GM12878 (cell line): ENCODE measurements around the gene RPS6KA2. TPM values are rescaled to one million over a fixed set of nuclear protein-coding genes. Genes with fewer than 3 reads are reported as not detected.

Experiments used
- ATAC-seq: fragments of 200-7000 bp; cut with Tn5 transposase; 3 replicates; pipeline ENCODE4 v1.9.1; 2020; ENCODE audit warnings: mild to moderate bottlenecking, moderate library complexity
- BruUV-seq: library from RNA; stranded (reverse); fragments of 400-500 nt; replicated peaks from 2 replicates; lab custom pipeline; 2021; lab: Mats Ljungman, UMichigan
- CTCF ChIA-PET: fragments of 300-600 bp; sonication (Branson Sonifier 250); formaldehyde crosslinking; extraction: SDS; loops from one replicate; lab custom pipeline; 2021; ENCODE audit warnings: inconsistent platforms; lab: Yijun Ruan, JAX
- POLR2A ChIA-PET: fragments of 350-600 bp; formaldehyde crosslinking; extraction: SDS; loops from one replicate; lab custom pipeline; 2021; ENCODE audit warnings: inconsistent platforms; lab: Charles Lee
- RAD21 ChIA-PET: fragments of 300-600 bp; sonication (Branson Sonifier 250); formaldehyde crosslinking; loops from one replicate; lab custom pipeline; 2023; ENCODE audit warnings: antibody characterized with exemption; ENCODE audit not compliant: unreplicated experiment; lab: Charles Lee
- SMC1A ChIA-PET: fragments of 300-600 bp; sonication (Branson Sonifier 250); formaldehyde crosslinking; loops from one replicate; lab custom pipeline; 2023; ENCODE audit not compliant: unreplicated experiment, uncharacterized antibody; lab: Charles Lee
- DNase-seq: peaks from one replicate; pipeline ENCODE4 v3.0.0-alpha.2; 2011; ENCODE audit warnings: low read depth, low spot score
- FAIRE-seq: peaks from 3 replicates; lab custom pipeline; 2011; peaks lifted over from hg19 to GRCh38; lab: Jason Lieb, UNC
- H2AFZ ChIP-seq: 2 replicates; pipeline ENCODE4 v1.6.0; 2011; ENCODE audit warnings: low read depth, low read length, control low read depth; ENCODE audit not compliant: control insufficient read depth
- H3K27ac ChIP-seq: 2 replicates; pipeline ENCODE4 v1.5.1; 2011; ENCODE audit warnings: control low read depth; ENCODE audit not compliant: control insufficient read depth, insufficient read depth
- H3K27me3 ChIP-seq, 2 experiments: replicated peaks in 1 of 2; 2 replicates each; pipeline versions ENCODE4 v1.6.0 to v1.6.1; 2011; ENCODE audit warnings: low read length in 1 of 2; ENCODE audit not compliant: control insufficient read depth in 2 of 2, insufficient read depth in 2 of 2
- H3K36me3 ChIP-seq, 2 experiments: 2 replicates each; pipeline ENCODE4 v1.5.1; 2011; ENCODE audit warnings: low read length in 1 of 2; ENCODE audit not compliant: control insufficient read depth in 2 of 2, insufficient read depth in 2 of 2
- H3K4me1 ChIP-seq: 2 replicates; pipeline ENCODE4 v1.6.1; 2011; ENCODE audit warnings: mild to moderate bottlenecking, low read length, moderate library complexity, mixed read lengths; ENCODE audit not compliant: control insufficient read depth, insufficient read depth
- H3K4me2 ChIP-seq: 2 replicates; pipeline ENCODE4 v1.6.0; 2011; ENCODE audit warnings: control low read depth; ENCODE audit not compliant: control insufficient read depth, insufficient read depth
- H3K4me3 ChIP-seq: fragments of 200-600 bp; sonication (generic); 2 replicates; pipeline ENCODE4 v1.5.1; 2016
- H3K79me2 ChIP-seq: 2 replicates; pipeline ENCODE4 v1.6.0; 2011; ENCODE audit warnings: low read length; ENCODE audit not compliant: control insufficient read depth, insufficient read depth
- H3K9ac ChIP-seq: 2 replicates; pipeline ENCODE4 v1.8.0; 2011; ENCODE audit warnings: low read length, control low read depth, mixed read lengths; ENCODE audit not compliant: control insufficient read depth, insufficient read depth
- H3K9me3 ChIP-seq: replicated peaks from 3 replicates; pipeline ENCODE4 v1.5.1; 2011; ENCODE audit warnings: mild to moderate bottlenecking, low read length; ENCODE audit not compliant: control insufficient read depth, insufficient read depth
- H4K20me1 ChIP-seq: 2 replicates; pipeline ENCODE4 v1.6.0; 2011; ENCODE audit not compliant: control insufficient read depth, insufficient read depth
- ATF2 ChIP-seq: IDR thresholded peaks from 2 replicates; pipeline ENCODE4 v1.6.1; 2012; ENCODE audit warnings: low read length, inconsistent platforms
- CEBPB ChIP-seq, 2 experiments: fragments of 150-350 bp in 1 of 2; IDR thresholded peaks; 2 replicates each; pipeline ENCODE4 v1.6.1; 2012 to 2014; ENCODE audit warnings: low read depth in 2 of 2, low read length in 2 of 2, borderline replicate concordance in 1 of 2, inconsistent platforms in 1 of 2
- E2F4 ChIP-seq: IDR thresholded peaks from 2 replicates; pipeline ENCODE4 v1.6.1; 2012; ENCODE audit warnings: low read depth, low read length, improper control_type of control experiment
- ETV6 ChIP-seq, 2 experiments: fragments of 450-650 bp in 1 of 2; IDR thresholded peaks in 1 of 2; conservative IDR thresholded peaks in 1 of 2; 2 replicates each; pipeline ENCODE4 v1.6.1; 2014; ENCODE audit warnings: antibody characterized with exemption in 1 of 2, borderline replicate concordance in 1 of 2, low read depth in 1 of 2, mild to moderate bottlenecking in 1 of 2, moderate library complexity in 1 of 2
- IRF3 ChIP-seq: fragments of 450-650 bp; IDR thresholded peaks from 2 replicates; pipeline ENCODE4 v1.6.1; 2014; ENCODE audit warnings: mild to moderate bottlenecking
- NR2F1 ChIP-seq: fragments of 450-650 bp; conservative IDR thresholded peaks from 2 replicates; pipeline ENCODE4 v1.6.1; 2017; ENCODE audit warnings: mild to moderate bottlenecking
- PAX8 ChIP-seq: fragments of 450-650 bp; IDR thresholded peaks from 2 replicates; pipeline ENCODE4 v1.6.1; 2017; ENCODE audit warnings: mild to moderate bottlenecking, moderate library complexity
- PBX3 ChIP-seq: IDR thresholded peaks from 2 replicates; pipeline ENCODE4 v1.6.1; 2011; ENCODE audit warnings: mild to moderate bottlenecking, low read depth, low read length, moderate library complexity; ENCODE audit not compliant: insufficient replicate concordance
- RAD51 ChIP-seq: fragments of 450-650 bp; IDR thresholded peaks from 2 replicates; pipeline ENCODE4 v1.6.1; 2016; ENCODE audit warnings: moderate library complexity, mild to moderate bottlenecking, inconsistent platforms
- RBBP5 ChIP-seq: fragments of 200-600 bp; sonication (generic); conservative IDR thresholded peaks from 2 replicates; pipeline ENCODE4 v1.6.1; 2016
- SREBF1 ChIP-seq: IDR thresholded peaks from 2 replicates; pipeline ENCODE4 v1.6.1; 2012; ENCODE audit warnings: mild to moderate bottlenecking, low read length
- TAF1 ChIP-seq: IDR thresholded peaks from 2 replicates; pipeline ENCODE4 v1.6.1; 2011; ENCODE audit warnings: mild to moderate bottlenecking, low read depth, low read length, borderline replicate concordance
- TARDBP ChIP-seq: IDR thresholded peaks from 2 replicates; pipeline ENCODE4 v1.6.1; 2016; ENCODE audit warnings: borderline replicate concordance
- WGBS: methylation state at CpG from one replicate; pipeline ENCODE4 v1.1.6; 2016; ENCODE audit warnings: low lambda C conversion rate; ENCODE audit not compliant: insufficient replicate concordance, insufficient coverage; ENCODE audit errors: missing lambda C conversion rate; 5-methylcytosine and 5-hydroxymethylcytosine counted together
- in situ Hi-C: fragments of 300-500 bp; cut with MboI; formaldehyde crosslinking; loops from 9 replicates; pipeline ENCODE4 v1.14.3; 2018; ENCODE audit warnings: mixed read lengths
- intact Hi-C: fragments of 100-400 bp; cut with micrococcal nuclease; formaldehyde crosslinking; loops from one replicate; pipeline ENCODE4 v1.14.2; 2022; ENCODE audit not compliant: unreplicated experiment
- polyA plus RNA-seq, 11 experiments: library from polyadenylated mRNA; depleted of rRNA in 4 of 11; unstranded in 6 of 11; stranded (reverse) in 5 of 11; fragments of >200 nt; fragmentation: Nextera tagmentation in 4 of 11; fragmentation: Illumina TruSeq in 1 of 11; extraction: Ambion mirVana in 4 of 11; extraction: Trizol in 1 of 11; gene quantifications; 1 replicate in 1 of 11; 2 replicates in 10 of 11; pipeline versions ENCODE4 v1.2.1 to v1.2.3, GENCODE V29; 2011 to 2016; ENCODE audit warnings: inconsistent platforms in 2 of 11, missing spikeins in 2 of 11, low read depth in 1 of 11
- total RNA-seq, 4 experiments: library from RNA; depleted of rRNA in 3 of 4; stranded (reverse); fragments of >200 nt in 3 of 4; fragmentation: Illumina TruSeq in 1 of 4; extraction: Trizol in 1 of 4; gene quantifications; 2 replicates each; pipeline versions ENCODE4 v1.2.1 to v1.2.3, GENCODE V29; 2013 to 2021

RPS6KA2 gene
- total and polyA plus RNA-seq, 10 of the 15 experiments (the other 5 are each of a cell fraction or from before 2014, with no cell fraction given) = 0.02 to 1.0 (median 0.22) TPM; not detected in 1

- Histone ChIP-seq H3K4me2 (no peak overlapping the region), H3K27ac (no peak overlapping the region), H3K4me3 (no peak overlapping the region), H3K36me3 (no peaks in the 10 kb centered on the region), H3K9ac (no peak overlapping the region), H3K27me3 (no peaks in the 10 kb centered on the region), H4K20me1 (no peaks in the 10 kb centered on the region), H3K4me1 (peaks cover 9% of the 10 kb centered on the region), H2AFZ (no peak overlapping the region), H3K79me2 (no peaks in the 10 kb centered on the region), H3K9me3 (peaks cover 4% of the 10 kb centered on the region; the same call in 2 of the 3 replicates)
- ChIA-PET POLR2A (no interaction called here), SMC1A (no interaction called here), RAD21 (no interaction called here), CTCF (interaction anchor here (2.8 kb wide), 1 partner anchor 102 kb away, joined by 10 read pairs; no protein-coding TSS in a partner anchor)
- no peak for ATAC-seq
- WGBS = 98% methylated on average over 11 of the region's 11 CpGs
- BruUV-seq = no TSS peak
- intact Hi-C loops = no loop called here
- in situ Hi-C loops = no loop called here
- no peak for TF ChIP-seq SREBF1
- no peak for TF ChIP-seq ETV6 (conservative IDR thresholded peaks at IDR 0.05 in 1 of 2, IDR thresholded peaks at IDR 0.05 in 1 of 2; ENCODE audit: borderline replicate concordance in 1 of 2, low read depth in 1 of 2)
- TF ChIP-seq NR2F1 = no peak
- TF ChIP-seq RBBP5 = no peak
- no peak for TF ChIP-seq TAF1
- no peak for TF ChIP-seq CEBPB (IDR thresholded peaks at IDR 0.05; ENCODE audit: borderline replicate concordance in 1 of 2, low read depth in 2 of 2, low read length in 2 of 2)
- no peak for TF ChIP-seq PBX3
- no peak for TF ChIP-seq ATF2
- no peak for TF ChIP-seq PAX8
- no peak for TF ChIP-seq TARDBP
- TF ChIP-seq RAD51 = no peak
- no peak for TF ChIP-seq E2F4
- TF ChIP-seq IRF3 = no peak
- FAIRE-seq = no peak
- no peak for DNase-seq
Measured at GRCh38 chr6:166487148-166487547, 139.9 kb downstream of the RPS6KA2 start.
